M059J (cell line): ENCODE measurements around the gene C1orf167. TPM values are rescaled to one million over a fixed set of nuclear protein-coding genes. Genes with fewer than 3 reads are reported as not detected.
"Not testable (repeated sequence)": the region's sequence is repeated elsewhere in the genome, so short reads cannot be mapped to it uniquely, and the experiment has no call there.

Experiments
- DNase-seq: peaks from one replicate; pipeline ENCODE4 v3.0.0-alpha.2; 2012; ENCODE audit warnings: low read depth
- total RNA-seq: library from RNA; depleted of rRNA; stranded (reverse); fragments of >200 nt; shearing (Covaris generic); gene quantifications from 2 replicates; pipeline ENCODE4 v1.2.3, GENCODE V29; 2014

Gene C1orf167
- total RNA-seq, 1 experiment from 2014 or later = not detected

GRCh38 chr1:11800756-11801433, 38.9 kb downstream of the C1orf167 start:
- DNase-seq = peak; percentile 48

DNA sequence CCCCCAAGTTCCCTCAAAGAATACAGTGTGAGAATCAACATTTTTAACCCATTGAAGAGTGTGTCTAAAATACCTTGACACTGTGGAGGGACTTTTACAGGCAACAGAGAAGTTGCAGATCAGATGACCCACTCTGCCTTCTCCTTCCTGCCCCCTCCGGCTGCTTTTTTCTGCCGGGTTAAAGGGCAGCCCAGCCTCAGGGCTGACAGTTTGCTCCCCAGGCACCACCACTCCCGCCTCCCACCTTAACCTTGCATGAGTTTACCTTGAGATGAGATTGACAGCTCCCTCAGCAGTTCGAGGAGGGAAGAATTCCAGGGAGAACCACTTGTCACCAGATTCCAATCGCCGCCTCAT, 40.6 kb downstream of the C1orf167 start:
- DNase-seq = no peak

DNA sequence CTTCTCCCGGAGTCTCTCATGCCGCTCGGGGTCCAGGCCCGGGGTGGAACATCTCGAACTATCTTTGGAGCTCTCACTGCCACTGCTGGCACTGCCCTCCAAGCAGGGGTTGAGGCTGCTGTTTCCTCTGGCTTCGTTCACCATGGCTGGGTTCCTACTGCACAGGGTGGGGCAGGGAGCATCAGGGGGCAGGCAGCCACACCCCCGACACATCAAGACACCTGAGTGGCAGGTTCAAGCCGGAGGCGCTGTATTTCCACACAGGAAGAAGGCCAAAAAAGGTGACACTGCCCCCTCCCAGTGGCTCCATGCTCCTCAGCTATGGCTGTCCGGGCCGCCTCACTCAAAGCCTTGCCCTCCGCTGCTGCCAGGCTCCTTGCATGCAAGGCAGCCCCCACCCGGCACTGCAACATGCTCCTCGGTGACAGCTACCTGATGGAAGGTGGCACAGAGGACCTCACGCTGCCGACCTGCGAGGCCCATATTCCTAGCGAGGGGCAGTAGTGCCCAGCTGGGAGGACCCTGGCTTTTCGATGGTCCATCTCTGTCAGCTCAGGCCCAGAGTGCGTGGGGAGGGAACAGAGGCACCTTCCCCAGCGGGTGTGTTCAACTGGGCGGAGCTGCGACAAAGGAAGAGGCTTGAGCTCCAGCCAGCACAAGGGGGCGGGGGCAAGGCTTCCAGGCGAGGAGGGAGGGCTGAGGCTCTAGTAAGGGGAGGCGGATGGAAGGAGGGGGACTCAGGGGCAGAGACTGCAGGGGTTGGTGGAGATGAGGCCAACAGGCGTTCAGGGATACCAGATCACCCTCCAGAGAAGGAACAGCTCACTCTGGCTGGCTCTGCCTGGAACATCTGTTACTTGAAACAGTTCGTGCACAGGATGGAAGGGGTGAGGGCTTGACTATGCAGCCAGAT, 41.2 kb downstream of the C1orf167 start:
- no peak for DNase-seq

- DNase-seq = not testable (repeated sequence)
Observed at GRCh38 chr1:11803924-11804665, 42.1 kb downstream of the C1orf167 start.

- DNase-seq = peak; percentile 73
Observed at GRCh38 chr1:11804666-11805421, 42.9 kb downstream of the C1orf167 start.

DNA sequence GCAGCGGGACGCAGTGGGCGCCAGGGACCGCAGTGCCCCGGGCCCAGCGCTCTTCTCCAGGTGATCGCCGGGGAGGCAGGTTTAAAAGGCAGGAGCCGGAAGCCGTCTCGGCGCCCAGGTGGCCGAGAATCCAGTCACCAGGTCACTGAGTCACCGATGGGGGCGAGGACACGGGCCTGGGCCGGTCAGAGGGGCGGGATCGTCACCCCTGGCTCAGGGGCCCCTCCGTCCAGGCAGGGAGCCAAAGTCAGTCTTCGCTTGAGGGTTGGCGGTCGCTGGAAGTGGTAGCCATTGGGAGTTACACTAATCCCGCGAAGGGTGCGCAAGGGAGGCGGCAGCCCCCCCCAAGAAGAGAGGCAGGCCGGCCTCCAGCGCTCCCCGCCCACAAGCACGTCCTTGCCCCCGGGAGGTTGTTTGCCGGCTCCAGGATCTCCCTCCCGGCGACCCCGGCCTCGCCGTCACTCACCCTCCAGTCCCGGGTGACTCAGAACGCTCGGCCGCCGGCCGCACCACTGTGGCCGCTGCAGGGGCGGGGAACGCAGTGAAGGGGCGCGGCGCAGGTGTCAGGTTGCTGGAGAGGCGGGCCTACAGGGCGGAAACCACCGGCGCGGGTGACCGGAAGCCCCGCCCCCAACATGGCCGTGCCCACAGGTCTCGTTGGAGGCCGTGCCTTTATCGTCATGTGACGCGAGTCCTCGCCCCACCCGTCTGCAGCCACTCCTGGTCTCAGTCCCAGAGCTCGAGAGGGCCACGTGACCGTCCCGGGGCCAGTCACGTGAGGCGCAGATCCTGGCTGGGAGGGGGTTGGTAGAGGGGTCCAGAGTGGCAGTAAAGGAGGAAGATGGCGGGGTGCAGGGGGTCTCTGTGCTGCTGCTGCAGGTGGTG, 43.7 kb downstream of the C1orf167 start, which contains the start of the genes CLCN6 and MTHFR:
Gene CLCN6, plus strand, starts transcription at position 770 of the 885 bp plus-strand sequence. Its CDS starts 72 bp downstream, at position 842.
Gene MTHFR, minus strand, starts transcription at position 543 of the 885 bp plus-strand sequence. CDS start 2,848 bp downstream, outside the sequence.
- peak; percentile 99 for DNase-seq

DNA sequence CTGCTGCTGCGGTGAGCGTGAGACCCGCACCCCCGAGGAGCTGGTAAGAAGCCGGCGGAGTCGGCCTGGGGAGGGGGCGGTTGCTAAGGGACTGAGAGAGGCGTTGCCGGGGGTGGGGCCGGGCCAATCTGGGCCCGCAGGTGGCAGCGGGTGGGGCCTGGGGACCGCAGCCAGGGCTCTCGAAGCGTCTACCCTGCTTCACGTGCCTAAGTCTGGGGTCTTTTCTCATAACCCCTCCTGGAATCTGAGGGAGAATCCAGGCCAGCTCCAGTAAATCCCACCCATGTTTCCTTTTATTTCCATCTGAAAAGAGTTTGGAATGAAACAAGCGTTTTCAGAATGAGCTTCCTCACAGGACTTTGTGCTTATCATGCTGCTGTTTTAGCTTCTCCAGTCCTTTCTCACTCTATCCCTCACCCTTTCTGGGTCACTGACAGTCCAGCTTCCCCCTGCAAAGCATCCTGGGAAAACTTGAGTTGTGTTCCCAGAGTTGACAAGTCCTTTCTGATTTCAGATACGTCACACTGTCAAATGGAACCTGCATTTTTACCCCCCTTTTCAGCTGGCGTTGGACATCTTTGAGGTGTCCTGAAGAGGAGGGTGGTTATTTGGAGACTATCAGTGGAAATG, 44.4 kb downstream of the C1orf167 start:
- DNase-seq = peak; percentile 44

- no peak for DNase-seq
Observed at GRCh38 chr1:11807133-11807532, 45.1 kb downstream of the C1orf167 start.

DNA sequence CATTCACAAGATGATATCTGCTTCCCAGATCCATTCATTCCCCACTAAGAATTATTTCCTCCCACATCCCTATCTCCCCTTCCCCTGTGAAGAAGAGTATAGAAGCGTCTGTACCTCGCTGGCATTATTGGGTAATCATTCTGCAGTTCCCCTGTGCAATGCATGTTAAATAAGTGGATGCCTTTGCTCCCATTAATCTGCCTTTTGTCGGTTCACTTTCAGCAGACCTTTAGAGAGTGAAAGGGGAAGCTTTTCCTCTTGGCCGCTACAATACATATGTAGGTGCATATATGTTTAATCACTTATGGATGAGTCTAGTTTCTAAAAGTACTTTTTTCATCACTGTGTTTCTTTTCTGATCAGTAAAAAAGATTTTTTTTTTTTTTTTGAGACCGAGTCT, 51.0 kb downstream of the C1orf167 start:
- DNase-seq = no peak

DNA sequence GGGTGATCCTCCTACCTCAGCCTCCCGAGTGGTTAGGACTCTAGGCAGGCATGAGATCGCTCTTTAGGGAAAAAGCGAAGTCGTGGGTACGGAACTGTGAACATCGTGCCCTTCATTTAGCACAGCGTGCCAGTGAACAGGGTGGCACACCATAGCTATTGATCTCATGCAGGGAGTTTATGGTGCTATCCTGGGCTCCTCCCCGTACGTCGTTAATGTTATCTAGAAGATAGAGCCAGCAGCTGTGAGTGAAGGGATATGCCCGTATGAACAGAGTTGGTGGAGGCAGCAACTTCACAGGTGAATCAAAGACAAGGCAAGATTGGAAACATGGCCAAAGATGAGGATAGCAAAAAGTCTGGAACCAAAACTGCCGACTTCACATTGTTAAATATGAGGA, 55.2 kb downstream of the C1orf167 start:
- no peak for DNase-seq

DNA sequence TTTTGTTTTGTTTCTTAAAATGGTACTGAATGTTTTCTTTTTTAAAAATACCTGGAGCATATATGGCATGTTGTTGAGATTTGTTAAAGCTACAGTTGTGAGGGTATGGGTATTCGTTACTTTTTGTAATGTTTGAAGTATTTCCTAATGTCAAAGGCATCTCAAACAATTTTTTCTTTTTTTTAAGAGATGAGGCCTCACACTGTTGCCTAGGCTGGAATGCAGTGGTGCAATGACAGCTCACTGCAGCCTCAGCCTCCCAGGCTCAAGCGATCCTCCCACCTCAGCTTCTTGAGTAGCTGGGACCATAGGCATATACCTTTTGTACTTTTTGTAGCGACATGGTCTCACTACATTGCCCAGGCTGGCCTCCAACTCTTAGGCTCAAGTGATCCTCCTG, 60.1 kb downstream of the C1orf167 start:
- DNase-seq = peak; percentile 9

- DNase-seq = no peak
Observed at GRCh38 chr1:11823366-11824137, 61.6 kb downstream of the C1orf167 start.

GRCh38 chr1:11825131-11825530, 63.1 kb downstream of the C1orf167 start:
- DNase-seq = no peak

DNA sequence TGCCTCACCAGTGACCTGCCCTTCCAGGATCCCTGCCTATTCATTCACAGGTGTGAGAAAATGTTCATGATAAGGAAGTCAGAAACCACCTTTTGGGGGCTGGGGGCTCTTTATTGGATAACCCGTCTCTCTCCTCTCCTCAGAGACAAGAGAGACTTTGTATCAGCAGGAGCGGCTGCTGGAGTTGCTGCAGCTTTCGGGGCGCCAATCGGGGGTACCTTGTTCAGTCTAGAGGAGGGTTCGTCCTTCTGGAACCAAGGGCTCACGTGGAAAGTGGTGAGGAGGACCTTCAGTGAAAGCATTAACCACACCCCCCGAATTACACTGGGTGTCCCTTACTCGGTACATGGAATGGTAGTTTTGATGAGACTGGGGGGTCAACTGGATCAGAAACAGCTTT, 65.0 kb downstream of the C1orf167 start:
- no peak for DNase-seq

DNA sequence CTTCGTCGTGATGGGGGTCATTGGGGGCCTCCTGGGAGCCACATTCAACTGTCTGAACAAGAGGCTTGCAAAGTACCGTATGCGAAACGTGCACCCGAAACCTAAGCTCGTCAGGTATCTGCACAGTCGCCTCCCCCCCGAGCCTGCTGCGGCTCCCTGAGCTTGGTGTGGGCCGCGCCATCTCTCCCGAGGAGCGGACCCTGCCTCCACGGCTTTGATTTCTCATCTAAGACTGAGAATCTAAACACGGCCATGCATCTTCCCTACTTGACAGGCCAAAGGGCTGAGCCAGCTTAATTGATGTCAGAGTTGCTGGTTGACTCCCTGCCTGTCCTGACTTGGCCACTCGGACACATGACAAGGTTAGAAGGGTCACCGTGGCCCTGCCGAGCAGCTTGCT, 66.5 kb downstream of the C1orf167 start:
- no peak for DNase-seq

DNA sequence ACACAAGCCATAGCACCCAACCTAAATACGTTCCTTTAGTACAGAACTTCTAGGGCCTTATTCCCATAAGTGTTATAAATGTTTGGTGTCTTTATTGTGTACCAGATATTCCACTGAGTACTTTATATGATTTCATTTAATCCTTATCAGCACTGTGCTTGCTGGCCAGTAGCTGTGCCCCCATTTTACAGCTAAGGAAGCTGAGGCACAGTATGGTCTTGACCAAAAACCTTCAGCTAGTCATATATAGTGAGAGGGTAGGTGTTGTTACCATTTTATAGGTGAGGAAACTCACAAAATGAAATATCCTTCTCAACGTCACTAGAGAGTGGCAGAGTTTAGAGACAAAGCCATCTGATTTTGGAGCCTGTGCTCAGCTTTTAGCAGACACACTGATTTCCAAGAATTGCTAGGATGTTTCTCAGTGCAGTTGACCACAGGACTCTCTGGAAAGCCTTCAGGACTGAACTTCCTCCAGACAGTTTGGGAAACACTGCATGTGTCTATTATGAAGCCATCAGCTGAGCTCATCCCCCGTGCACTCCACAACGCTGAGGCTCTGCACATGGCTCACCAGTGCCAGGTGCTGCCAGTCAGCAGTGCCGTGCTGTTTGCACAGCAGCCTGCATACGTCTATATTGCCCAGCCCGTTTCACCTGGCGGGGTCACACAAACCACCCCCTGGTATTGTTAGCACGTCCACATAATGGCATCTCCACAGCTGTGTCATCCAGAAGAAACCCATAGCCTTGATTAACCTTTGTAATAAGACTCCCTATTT, 70.1 kb downstream of the C1orf167 start:
- no peak for DNase-seq

- DNase-seq = no peak
Observed at GRCh38 chr1:11833497-11833896, 71.5 kb downstream of the C1orf167 start.

GRCh38 chr1:11833900-11834299, 71.9 kb downstream of the C1orf167 start:
- DNase-seq = no peak
